Coronary artery (tissue), 2 donors: ENCODE data around the gene ZNF234.
"Not testable (repeated sequence)": the region's sequence is repeated elsewhere in the genome, so short reads cannot be mapped to it uniquely, and the experiment has no call there.

Experiments used
- DNase-seq: peaks from one replicate; pipeline ENCODE4 v3.0.0-alpha.2; 2017; ENCODE audit warnings: low spot score
- H3K27ac ChIP-seq, 2 donors: fragments of 200-600 bp; sonication (generic); one replicate each; pipeline ENCODE4 v1.5.1; 2016 to 2019
- H3K4me3 ChIP-seq: fragments of 200-600 bp; sonication (generic); 2 replicates; pipeline ENCODE4 v1.5.1; 2016; ENCODE audit warnings: mild to moderate bottlenecking, moderate library complexity
- CTCF ChIP-seq: fragments of 200-600 bp; sonication (generic); IDR thresholded peaks from one replicate; pipeline ENCODE4 v1.5.1; 2019; ENCODE audit warnings: antibody characterized with exemption

The ZNF234 gene

GRCh38 chr19:44151491-44151890, 10.1 kb downstream of the ZNF234 start:
- H3K27ac ChIP-seq, result no peak overlapping the region
- DNase-seq, result no peak
- no peak for TF ChIP-seq CTCF
- H3K4me3 ChIP-seq, result no peak overlapping the region

DNA sequence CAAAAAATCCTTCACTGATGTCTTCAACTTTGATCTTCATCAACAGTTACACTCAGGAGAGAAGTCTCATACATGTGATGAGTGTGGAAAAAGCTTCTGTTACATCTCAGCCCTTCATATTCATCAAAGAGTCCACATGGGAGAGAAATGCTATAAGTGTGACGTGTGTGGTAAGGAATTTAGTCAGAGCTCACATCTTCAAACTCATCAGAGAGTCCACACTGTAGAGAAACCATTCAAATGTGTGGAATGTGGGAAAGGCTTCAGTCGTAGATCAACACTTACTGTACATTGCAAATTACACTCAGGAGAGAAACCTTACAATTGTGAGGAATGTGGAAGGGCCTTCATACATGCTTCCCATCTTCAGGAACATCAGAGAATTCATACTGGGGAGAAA, 15.1 kb downstream of the ZNF234 start:
- H3K4me3 ChIP-seq, result peak overlapping the region; percentile 36
- DNase-seq, result no peak
- H3K27ac ChIP-seq, result no peak overlapping the region
- TF ChIP-seq CTCF, result no peak

- no peak for DNase-seq
- no peak overlapping the region for H3K27ac ChIP-seq
- no peak overlapping the region for H3K4me3 ChIP-seq
- no peak for TF ChIP-seq CTCF
Measured at GRCh38 chr19:44163789-44164188, 22.4 kb downstream of the ZNF234 start.

DNA sequence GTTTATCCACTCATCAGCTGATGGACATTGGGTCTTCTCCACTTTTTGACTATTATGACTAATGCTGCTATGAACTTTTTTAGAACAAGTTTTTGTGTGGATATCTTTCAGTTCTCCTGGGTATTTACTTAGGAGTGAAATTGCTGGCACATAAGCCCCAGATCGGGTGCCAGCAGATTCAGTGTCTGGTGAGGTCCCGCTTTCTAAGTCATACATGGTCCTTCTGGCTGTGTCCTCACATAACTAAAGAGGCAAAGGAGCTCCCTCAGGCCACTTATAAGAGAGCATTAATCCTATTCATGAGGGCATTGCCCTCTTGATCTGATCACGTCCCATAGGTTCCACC, 22.9 kb downstream of the ZNF234 start:
- H3K27ac ChIP-seq, result peak overlapping the region; percentile 58 to 90
- peak overlapping the region; percentile 84 for H3K4me3 ChIP-seq
- no peak for DNase-seq
- TF ChIP-seq CTCF, result no peak

DNA sequence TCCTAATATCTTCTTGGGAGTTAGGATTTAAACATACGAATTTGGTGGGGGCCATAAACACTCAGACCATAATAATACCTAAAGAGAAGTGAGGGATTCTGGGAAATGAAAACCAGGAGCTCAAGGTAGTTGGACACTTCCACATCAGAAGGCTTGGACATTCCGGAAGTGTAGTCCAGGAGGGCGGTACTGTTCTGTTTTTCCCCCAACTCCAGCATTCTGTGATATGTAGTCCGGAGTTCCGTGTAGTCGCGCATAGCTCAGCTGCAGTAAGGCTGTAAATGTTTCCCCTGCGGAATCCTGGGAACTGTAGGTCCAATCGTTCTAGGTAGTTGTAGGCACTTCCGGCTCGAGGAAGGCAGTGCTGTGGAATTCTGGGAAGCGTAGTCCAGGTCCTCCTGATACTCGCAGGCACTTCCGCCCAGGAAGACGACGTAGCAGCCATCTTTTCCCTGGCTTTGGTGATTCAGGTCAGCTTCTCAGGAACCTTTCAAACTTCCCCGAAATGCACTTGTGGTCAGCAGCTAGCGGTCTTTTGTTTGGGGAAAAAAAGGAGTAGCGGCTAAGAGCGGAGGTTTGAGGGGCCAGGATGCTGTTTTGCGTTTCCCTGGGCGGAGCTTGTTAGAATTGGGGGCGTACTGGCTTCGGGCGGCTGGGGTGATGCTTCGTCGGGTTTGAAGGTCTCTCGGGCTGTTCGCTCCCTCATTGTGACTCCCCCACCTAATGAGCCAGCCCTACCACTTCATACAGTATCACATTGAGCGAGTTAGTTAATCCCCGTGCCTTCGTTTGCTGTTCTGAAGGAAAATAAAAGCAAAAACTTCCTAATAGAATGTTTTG, 23.5 kb downstream of the ZNF234 start, which contains the start of gene ZNF226:
ZNF226 (plus strand) TSS at position 428 of the 840 bp plus-strand sequence. CDS start 4,981 bp downstream, outside the sequence.
- Histone ChIP-seq H3K4me3 (peak within 1 kb of the TSS; percentile 84), H3K27ac (peak within 1 kb of the TSS; percentile 87 to 90)
- no peak for TF ChIP-seq CTCF
- peak; percentile 93 for DNase-seq

- not testable (repeated sequence) for H3K27ac ChIP-seq, DNase-seq, H3K4me3 ChIP-seq
Measured at GRCh38 chr19:44170660-44171059, 29.3 kb downstream of the ZNF234 start.

DNA sequence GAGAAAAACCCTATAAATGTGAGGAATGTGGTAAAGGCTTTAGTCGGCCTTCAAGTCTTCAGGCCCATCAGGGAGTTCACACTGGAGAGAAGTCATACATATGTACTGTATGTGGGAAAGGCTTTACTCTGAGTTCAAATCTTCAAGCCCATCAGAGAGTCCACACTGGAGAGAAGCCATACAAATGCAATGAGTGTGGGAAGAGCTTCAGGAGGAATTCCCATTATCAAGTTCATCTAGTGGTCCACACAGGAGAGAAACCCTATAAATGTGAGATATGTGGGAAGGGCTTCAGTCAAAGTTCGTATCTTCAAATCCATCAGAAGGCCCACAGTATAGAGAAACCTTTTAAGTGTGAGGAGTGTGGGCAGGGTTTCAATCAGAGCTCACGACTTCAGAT, 35.2 kb downstream of the ZNF234 start:
- no peak for TF ChIP-seq CTCF
- DNase-seq, result no peak
- H3K27ac ChIP-seq, result no peak overlapping the region
- H3K4me3 ChIP-seq, result peak overlapping the region; percentile 23
